ENCODE data around the gene ZNF689.
"Not testable (repeated sequence)": the region's sequence is repeated elsewhere in the genome, so short reads cannot be mapped to it uniquely, and the experiment has no call there.

Gene ZNF689

GRCh38 chr16:30649725-30650368 is 39.7 kb upstream of the ZNF689 start:
- DNase-seq (ENCODE audit: extremely low spot score) = no peak
- POLR2A ChIA-PET = interaction anchor here (0.7 to 1.2 kb wide), 5 partner anchors 9 to 279 kb away, joined by 3 to 7 read pairs (median 3); no protein-coding TSS in a partner anchor
- TF ChIP-seq CTCF (IDR thresholded peaks at IDR 0.05; ENCODE audit: control extremely low read depth, extremely low read depth, low read depth, missing control alignments) = no peak
- CTCF ChIA-PET = interaction anchor here (0.9 to 1.9 kb wide), 10 partner anchors 8 to 179 kb away, joined by 3 to 10 read pairs (median 4); partner anchors contain the start of gene FBRS

GRCh38 chr16:30647274-30647571 is 37.0 kb upstream of the ZNF689 start:
- no peak for DNase-seq (ENCODE audit: extremely low spot score)
- ChIA-PET CTCF (interaction anchor here (1.0 to 2.4 kb wide), 4 partner anchors 11 to 217 kb away, joined by 3 to 6 read pairs (median 5); partner anchors contain the start of genes DCTPP1 and FBRS), POLR2A (no interaction called here)
- no peak for TF ChIP-seq CTCF (IDR thresholded peaks at IDR 0.05; ENCODE audit: control extremely low read depth, extremely low read depth, low read depth, missing control alignments)

- ChIA-PET POLR2A (interaction anchor here (0.9 kb wide), 1 partner anchor 19 kb away, joined by 4 read pairs; no protein-coding TSS in a partner anchor), CTCF (interaction anchor here (1.2 to 3.0 kb wide), 6 partner anchors 13 to 110 kb away, joined by 3 to 24 read pairs (median 5); partner anchors contain the start of gene FBRS)
- TF ChIP-seq CTCF (IDR thresholded peaks at IDR 0.05; ENCODE audit: control extremely low read depth, extremely low read depth, low read depth, missing control alignments) = no peak
- no peak for DNase-seq (ENCODE audit: extremely low spot score)
These were observed 35.5 kb upstream of the ZNF689 start for GRCh38 chr16:30645727-30646126.

GRCh38 chr16:30644334-30644830 is 34.2 kb upstream of the ZNF689 start:
- no peak for DNase-seq (ENCODE audit: extremely low spot score)
- ChIA-PET CTCF (interaction anchor here (1.1 to 3.0 kb wide), 5 partner anchors 14 to 47 kb away, joined by 3 to 24 read pairs (median 3); no protein-coding TSS in a partner anchor), POLR2A (interaction anchor here (0.6 kb wide), 1 partner anchor 120 kb away, joined by 4 read pairs; no protein-coding TSS in a partner anchor)
- no peak for TF ChIP-seq CTCF (IDR thresholded peaks at IDR 0.05; ENCODE audit: control extremely low read depth, extremely low read depth, low read depth, missing control alignments)

GRCh38 chr16:30641378-30641982 is 31.3 kb upstream of the ZNF689 start:
- POLR2A ChIA-PET = no interaction called here
- CTCF ChIA-PET = interaction anchor here (1.0 to 2.2 kb wide), 7 partner anchors 9 to 212 kb away, joined by 3 to 10 read pairs (median 5); partner anchors contain the start of genes DCTPP1 and PRR14
- TF ChIP-seq CTCF (IDR thresholded peaks at IDR 0.05; ENCODE audit: control extremely low read depth, extremely low read depth, low read depth, missing control alignments) = no peak
- DNase-seq (ENCODE audit: extremely low spot score) = no peak

- DNase-seq (ENCODE audit: extremely low spot score) = no peak
These were observed 27.8 kb upstream of the ZNF689 start for GRCh38 chr16:30637944-30638343.

GRCh38 chr16:30637139-30637538 is 26.9 kb upstream of the ZNF689 start:
- POLR2A ChIA-PET; DNase-seq (ENCODE audit: extremely low spot score): not testable (repeated sequence)
- CTCF ChIA-PET = interaction anchor here (0.9 to 4.3 kb wide), 7 partner anchors 8 to 228 kb away, joined by 3 to 25 read pairs (median 5); partner anchors contain the start of genes DCTPP1 and PRR14

More at GRCh38 chr16:30637944-30638343, 27.8 kb upstream of the ZNF689 start:
- TF ChIP-seq CTCF (IDR thresholded peaks at IDR 0.05; ENCODE audit: control extremely low read depth, extremely low read depth, low read depth, missing control alignments) = peak; percentile 41
- ChIA-PET CTCF (interaction anchor here (0.9 to 4.3 kb wide), 6 partner anchors 9 to 208 kb away, joined by 3 to 25 read pairs (median 4); partner anchors contain the start of genes DCTPP1 and PRR14), POLR2A (no interaction called here)
